GM12891 (cell line): Measurements from ENCODE around the gene NHSL2.

Experiments used
- POLR2A ChIP-seq: IDR thresholded peaks from 2 replicates; pipeline ENCODE4 v1.6.1; 2011; ENCODE audit warnings: low read depth, low read length, control low read depth
- POLR2AphosphoS5 ChIP-seq: IDR thresholded peaks from 2 replicates; pipeline ENCODE4 v1.6.1; 2011; ENCODE audit warnings: low read depth, low read length, control low read depth
- SPI1 ChIP-seq: IDR thresholded peaks from 2 replicates; pipeline ENCODE4 v1.6.1; 2011; ENCODE audit warnings: low read depth, low read length, control low read depth
- TAF1 ChIP-seq: IDR thresholded peaks from 2 replicates; pipeline ENCODE4 v1.6.1; 2011; ENCODE audit warnings: low read depth, low read length, control low read depth

DNA sequence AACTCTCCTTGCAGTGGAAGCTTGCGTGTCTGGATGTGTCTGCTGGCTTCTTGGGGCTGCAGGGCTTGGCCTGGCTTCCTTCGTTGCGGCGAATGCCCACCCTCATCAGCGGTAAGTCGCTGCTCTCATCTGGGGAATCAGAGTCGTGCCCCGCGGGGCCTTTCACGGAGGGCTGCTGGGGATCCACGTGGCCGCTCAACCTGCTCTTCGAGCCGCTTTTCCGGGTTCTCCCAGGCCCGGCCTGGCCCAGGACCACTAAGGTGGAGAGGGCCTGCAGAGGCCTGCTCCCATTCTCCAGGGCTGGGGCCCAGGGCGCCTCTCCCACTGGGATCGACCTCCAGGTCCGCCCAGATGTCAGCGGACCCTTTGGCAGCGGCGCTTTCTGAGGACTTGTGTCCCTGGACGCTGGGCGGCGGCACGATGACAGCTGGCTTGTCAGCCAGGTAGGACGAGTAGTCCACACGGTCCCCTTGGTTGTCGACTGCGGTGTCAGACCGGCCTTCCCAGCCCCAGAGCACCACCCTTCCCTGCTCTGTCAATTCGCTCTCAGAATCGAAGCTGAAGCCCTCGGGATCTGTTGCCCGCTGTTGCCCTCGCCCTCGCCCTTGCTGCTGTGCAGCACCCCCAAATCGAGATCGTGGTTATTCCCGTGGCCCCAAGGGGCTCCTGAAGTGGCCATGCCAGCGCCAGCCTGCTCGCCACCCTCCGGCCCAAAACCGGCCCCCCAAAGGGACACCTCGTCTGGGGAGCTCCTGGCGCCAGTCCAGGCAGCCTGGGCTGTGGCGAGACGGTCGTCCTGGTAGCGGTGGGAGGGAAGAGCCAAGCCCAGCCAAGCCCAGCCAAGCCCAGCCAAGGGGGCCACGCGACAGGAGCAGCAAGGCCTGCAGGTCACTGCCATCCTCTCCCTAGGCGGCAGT lies 37.8 kb upstream of the NHSL2 start:
- no peak for TF ChIP-seq POLR2AphosphoS5
- no peak for TF ChIP-seq POLR2A
- no peak for TF ChIP-seq TAF1
- no peak for TF ChIP-seq SPI1
